ENCODE results near the gene RGS12.

GRCh38 chr4:3311095-3311372, 18.2 kb downstream of the RGS12 start:
- TF ChIP-seq CTCF (IDR thresholded peaks at IDR 0.05) (no peak), ELK1 (IDR thresholded peaks at IDR 0.05; ENCODE audit: low read depth, low read length) (no peak), MYC (IDR thresholded peaks at IDR 0.05; ENCODE audit: borderline replicate concordance, low read length) (no peak), HOXB13 (CRISPR knock-in tag; IDR thresholded peaks at IDR 0.05; ENCODE audit: low read depth) (no peak), BHLHE40 (IDR thresholded peaks at IDR 0.05; ENCODE audit: low read depth, low read length) (no peak), USF2 (IDR thresholded peaks at IDR 0.05) (no peak), ZFP36 (IDR thresholded peaks at IDR 0.05; ENCODE audit: borderline replicate concordance, partially characterized antibody) (no peak), REST (IDR thresholded peaks at IDR 0.05) (no peak)

All from A549 (cell line).